Brain pericyte (primary cell): ENCODE results near the gene WDR7.

Source experiments
- DNase-seq: peaks from one replicate; pipeline ENCODE4 v3.0.0-alpha.2; 2012; ENCODE audit warnings: low read depth, low spot score

Gene WDR7

DNA sequence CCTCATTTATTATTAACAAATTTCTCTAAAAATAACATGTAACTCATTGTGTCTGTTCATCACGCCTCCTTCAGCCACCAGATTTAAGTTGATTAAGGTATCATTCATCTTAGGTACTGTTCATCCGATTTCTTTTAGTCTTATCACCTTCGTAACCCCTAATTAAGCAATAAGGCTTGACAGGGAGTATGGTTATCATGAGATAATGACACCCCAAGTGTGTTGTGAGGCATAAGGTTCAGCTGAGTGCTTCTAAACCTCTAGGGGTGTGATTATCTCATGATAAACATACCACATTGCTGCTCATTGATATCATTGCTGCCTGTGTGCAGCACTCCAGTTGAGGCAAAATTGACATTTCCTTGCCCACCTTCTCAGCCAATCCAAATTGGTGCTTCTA lies 336.9 kb downstream of the WDR7 start:
- DNase-seq, result no peak

DNA sequence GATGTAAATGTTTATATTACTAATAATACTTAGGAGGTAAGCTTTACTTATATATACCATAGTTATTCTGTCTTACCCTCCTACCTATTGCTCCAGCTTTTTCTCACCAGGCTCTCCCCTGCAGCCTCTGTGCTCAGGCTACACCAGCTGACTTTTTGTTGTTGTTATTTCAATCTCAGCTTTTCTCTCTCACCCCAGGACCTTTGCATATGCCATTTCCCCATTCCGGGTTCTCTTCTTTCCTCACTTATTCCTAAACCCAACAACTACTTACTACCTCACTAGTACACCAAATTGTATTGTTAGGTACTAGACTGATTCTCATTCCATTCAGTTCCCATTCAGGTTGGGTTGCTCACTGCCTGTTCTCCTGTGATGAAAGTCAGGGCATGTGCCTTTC lies 339.5 kb downstream of the WDR7 start:
- DNase-seq, result no peak

DNA sequence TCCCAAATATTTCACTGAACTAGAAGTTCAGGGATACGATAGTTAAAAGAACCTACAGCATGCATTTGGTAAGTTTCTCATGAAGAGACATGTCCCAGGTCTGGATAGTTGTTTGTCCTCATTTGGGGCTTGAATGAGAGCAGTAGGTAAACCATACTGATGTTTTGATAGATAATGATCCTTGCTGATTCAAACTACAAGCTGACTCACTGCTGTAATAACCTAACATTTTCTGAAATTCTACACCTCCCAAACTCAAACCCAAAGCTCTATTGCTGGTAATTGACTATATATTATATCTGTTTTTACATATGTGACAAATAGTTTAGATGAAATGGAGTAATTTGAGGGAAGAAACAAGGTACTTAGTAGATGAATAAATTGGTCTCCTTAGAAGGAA lies 341.6 kb downstream of the WDR7 start:
- no peak for DNase-seq

DNA sequence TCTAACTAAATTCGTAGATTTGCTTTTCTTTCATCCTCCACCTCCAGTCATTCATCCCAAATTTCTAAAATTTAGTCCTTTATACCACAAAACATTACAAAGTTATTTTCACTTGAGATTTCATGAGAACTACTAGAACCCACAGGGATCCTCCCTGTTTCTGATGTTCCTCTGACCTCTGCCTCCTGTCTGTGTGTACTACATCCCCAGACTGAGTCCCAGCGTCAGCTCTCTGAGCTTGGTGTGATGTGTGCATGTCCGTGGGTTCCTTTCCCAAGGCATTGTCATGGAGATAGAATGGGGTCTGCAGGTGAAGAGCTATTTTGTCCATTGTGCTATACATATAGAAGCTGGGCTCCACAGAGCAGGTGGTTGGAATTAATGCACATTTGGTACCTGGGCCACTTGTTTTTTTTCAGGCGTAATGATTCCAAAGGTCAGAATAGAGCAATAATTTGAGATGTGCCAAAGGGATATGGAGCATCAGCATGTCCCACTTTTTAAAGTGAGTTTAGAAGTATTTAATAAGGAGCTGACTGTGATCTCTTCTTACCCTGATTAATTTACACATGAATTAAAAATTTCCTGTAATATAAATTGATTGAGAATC lies 344.5 kb downstream of the WDR7 start:
- no peak for DNase-seq

- no peak for DNase-seq
These were observed 346.0 kb downstream of the WDR7 start for GRCh38 chr18:56997200-56997599.

DNA sequence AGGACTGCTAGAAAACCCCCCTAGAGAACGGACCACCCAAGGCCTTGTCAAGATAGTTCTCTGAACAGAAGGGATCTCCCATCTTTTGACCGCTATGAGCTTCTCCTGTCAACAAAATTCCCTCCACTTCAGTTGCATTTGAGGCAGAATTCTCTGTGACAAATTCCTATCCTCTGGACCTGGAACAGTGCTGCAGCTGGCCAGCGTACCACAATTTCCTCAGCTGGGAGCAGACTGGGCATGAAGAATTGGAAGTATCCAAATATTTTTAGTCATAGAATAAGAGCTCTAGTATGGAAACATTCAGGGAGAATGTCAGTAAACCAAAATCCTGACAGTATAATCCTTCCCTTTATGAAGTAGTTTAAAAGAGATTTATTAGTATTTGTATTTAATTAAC lies 348.7 kb downstream of the WDR7 start:
- no peak for DNase-seq

- DNase-seq, result no peak
These were observed 351.5 kb downstream of the WDR7 start for GRCh38 chr18:57002627-57003026.

DNA sequence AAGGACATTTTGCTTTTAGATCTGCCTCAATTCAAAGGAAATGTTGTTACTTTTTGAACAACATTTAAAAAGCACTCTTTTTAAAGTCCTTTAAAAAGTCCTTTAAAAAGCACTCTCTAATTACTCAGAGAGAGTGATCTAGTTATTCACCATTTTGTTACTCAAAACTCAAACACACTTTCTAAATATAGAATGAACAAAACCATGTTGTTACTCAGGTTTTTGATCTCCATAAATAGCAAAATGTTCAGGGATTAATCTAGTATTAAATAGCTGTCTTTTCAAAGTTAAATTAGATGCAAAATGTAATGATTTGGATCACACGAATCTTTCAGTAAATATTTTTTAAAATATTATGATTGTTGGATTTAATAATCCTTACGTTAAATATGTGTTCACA lies 352.2 kb downstream of the WDR7 start:
- no peak for DNase-seq

- no peak for DNase-seq
These were observed 353.4 kb downstream of the WDR7 start for GRCh38 chr18:57004366-57005121.

DNA sequence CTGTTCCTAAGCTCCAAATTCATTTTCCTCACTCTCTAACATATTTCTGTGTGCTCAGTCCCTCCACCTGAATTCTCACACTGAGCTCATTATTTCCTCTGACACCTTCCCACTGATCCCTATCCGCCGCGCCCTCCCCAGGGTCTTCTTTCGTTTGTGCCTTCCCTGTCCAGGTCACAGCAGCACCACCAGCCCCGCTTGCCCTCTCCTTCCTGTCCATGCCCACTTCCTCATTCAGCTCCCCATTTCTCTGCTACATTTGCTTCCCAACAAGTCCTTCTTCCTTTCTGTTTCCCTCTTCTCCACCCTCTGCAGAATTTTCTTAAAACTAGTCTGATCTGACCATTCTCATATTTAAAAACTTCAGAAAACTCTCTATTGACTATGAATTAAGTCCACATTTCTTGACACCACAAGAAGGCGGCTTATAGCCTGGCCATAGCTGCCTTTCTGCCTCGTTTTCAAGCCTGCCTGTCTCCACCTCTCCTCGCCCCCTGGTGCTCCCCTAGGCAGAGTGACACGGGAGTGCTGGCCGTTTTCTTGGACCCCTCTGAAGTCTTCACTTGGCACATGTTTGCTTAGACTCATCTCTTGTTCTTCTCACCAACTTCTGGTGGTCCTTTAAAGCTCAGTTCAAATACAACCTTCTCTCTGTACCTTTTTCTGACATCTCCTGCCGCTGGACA lies 357.0 kb downstream of the WDR7 start:
- DNase-seq, result no peak

- DNase-seq, result no peak
These were observed 358.7 kb downstream of the WDR7 start for GRCh38 chr18:57009844-57010243.

DNA sequence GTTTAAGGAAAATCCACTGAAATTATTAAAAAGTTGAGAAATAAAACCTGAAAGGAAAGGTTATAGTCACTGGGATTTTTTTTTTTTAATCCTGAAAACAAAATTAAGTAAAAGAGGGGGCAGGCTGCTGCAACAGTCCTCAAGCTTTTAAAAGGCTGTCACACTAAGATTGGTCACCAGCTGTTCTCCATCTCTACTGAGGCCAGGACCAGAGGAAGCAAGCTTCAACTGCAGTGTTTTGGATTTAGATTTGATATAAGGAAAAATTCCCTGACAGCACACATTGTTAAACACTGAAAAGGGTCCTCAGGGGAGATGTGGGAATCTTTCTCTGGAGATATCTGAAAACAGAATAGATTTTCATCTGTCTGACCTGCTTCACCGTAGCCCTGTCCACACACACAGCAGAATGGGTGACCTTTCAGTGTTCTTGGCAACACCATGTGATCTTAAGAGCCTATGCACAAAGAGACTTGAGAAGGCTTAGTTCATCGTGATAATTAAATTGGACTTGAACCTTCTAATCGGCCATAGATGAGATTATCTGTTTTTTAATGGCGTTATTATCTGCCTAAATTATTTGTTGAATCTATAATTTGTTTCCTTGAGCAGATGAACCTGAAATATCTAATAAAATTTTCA lies 363.7 kb downstream of the WDR7 start:
- DNase-seq, result no peak

- no peak for DNase-seq
These were observed 364.3 kb downstream of the WDR7 start for GRCh38 chr18:57015451-57015850.

GRCh38 chr18:57018845-57019244 lies 367.7 kb downstream of the WDR7 start:
- no peak for DNase-seq

GRCh38 chr18:57022716-57023115 lies 371.6 kb downstream of the WDR7 start:
- no peak for DNase-seq

DNA sequence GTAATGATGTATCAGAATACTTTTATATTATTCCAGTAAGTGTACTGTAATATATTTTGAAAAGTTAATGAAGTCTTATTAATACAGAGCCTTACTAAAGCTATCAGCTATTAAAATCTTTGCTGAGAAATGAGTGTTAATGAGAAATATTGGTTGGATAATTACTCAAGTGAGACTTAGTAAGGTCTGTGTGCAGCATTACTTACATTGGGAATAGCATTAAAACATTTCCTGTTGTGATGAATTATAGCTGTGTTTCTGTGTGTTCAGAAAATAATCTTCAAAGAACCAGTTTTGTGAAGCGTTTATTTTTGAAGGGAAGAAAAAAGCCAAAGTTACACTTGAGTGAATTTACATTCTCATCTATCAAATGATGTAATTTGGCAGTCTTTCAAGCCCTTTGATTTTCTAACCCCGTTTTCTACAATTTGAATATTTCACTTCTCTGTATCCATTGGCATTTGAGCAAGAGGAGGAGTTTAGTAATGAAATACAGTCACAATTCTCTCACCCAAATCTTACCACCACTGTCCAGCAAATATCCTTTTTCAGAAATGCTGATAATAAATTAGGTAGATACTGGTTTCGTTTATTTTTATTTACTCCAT lies 372.2 kb downstream of the WDR7 start:
- DNase-seq, result no peak

DNA sequence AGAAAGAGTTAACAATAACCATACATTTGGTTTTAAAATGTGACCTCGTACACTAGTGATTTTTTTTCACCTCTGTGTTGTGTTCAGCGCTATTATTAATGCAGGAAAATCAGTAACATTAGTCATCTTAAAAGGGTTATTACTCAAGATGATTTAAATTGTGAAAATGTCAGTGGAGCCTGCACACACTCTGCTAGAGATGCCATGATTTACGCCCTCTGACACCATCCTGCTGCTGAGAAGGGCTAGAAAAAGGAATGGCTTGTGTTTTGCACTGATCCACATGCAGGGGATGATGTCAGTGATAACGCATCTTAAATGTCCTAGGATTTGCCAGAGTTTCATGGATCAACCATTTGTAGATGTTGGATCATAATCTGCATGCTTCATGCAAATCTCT lies 374.4 kb downstream of the WDR7 start:
- DNase-seq, result no peak

- no peak for DNase-seq
These were observed 375.2 kb downstream of the WDR7 start for GRCh38 chr18:57026316-57026715.

DNA sequence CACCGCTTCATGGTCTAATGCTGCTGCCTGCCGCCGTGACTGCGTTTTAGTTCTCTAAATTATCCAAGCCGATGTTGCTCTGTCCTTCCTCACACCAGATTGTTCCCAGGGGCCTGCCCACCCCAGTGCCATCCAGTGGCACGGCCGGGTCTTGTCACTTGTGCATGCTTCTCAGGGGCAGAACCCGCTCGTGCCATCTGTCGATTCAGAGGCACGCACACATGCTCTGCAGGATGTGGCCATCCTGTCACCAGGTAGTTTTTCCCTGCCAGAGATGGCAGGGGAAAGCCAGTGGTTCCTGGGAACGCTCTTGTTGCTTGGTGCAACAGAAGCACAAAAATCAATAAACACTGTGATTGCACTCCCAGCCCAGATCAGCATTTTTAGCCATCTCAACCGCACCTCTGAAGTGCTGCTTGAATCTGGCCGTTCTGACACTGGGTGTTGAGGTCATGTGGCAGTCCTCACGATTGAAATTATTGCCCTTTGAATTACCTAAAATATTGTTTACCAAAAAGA lies 376.1 kb downstream of the WDR7 start:
- no peak for DNase-seq

GRCh38 chr18:57029761-57030160 lies 378.6 kb downstream of the WDR7 start:
- DNase-seq, result no peak

- DNase-seq, result no peak
These were observed 379.3 kb downstream of the WDR7 start for GRCh38 chr18:57030417-57030816.

DNA sequence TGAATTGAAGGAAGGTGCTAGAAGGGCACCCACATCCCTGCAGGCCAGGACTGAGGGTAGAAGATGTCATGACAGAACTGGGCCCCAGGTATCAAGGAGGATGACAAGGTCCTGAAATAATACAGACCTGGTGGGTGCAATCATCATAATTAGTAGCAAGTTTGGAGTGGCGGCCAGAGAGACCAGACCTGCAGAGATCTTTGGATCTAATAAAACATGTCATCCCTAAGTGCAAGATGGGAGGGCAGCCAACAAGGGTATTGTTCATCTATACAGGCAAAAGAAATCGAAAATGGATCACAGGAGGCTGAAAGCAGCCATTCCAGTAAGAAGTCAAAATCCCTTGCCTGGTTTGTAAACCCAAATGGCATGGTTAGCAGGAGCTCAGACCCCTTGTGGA lies 384.4 kb downstream of the WDR7 start:
- no peak for DNase-seq
